Midbrain (tissue), 1 donor: Measurements from ENCODE around the gene NCR3LG1.

Experiments used
- DNase-seq: peaks from one replicate; lab custom pipeline; 2025; lab: John Stamatoyannopoulos, UW

The NCR3LG1 gene

GRCh38 chr11:17393472-17393871, 41.9 kb downstream of the NCR3LG1 start:
- no peak for DNase-seq

DNA sequence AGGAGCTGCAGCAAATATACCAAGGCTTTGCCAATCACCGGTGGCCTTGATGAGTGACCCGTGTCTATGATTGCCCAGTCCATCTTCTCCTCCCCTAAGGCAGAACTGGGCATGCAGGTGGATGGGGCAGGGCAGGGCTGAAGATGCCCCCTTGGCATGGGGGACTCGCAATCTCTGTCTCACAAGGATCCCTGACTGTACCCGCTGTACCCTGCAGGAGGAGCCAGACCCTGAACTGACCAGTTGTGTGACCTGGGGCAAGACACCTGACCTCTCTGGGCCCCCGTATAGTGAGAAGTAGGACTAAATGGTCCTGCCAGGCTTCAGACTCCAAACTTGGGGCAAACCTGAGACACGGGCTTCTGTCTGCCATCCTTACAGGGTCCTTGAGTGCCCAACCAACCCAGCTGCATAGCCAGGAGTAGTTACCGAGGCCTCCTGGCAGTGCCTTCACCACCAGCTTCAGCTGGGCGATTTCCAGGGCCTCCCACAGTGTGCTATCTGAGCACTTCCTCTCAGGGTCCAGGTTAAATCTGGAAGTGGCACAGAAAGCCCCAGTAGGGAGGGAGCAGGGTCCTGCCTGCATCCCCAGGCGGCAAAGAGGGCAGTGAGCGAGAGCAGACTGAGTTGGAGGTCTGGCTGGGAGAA, 43.3 kb downstream of the NCR3LG1 start:
- no peak for DNase-seq

DNA sequence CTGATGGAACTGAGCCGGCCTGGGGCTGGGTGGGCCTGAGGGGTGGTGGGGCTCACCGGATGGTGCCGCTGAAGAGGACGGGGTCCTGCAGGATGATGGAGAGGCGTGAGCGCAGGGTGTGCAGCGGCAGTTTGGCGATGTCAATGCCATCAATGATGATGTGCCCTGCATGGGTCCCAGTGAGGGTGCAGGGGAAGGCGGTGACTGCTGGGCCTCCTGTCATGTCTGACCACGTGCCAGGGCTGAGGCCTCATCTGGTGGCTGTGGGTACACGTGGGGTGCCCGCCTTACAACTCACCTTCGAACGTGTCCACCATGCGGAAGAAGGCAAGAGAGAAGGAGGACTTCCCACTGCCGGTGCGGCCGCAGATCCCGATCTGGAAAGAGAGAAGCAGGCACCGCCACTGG, 44.0 kb downstream of the NCR3LG1 start:
- DNase-seq: no peak

DNA sequence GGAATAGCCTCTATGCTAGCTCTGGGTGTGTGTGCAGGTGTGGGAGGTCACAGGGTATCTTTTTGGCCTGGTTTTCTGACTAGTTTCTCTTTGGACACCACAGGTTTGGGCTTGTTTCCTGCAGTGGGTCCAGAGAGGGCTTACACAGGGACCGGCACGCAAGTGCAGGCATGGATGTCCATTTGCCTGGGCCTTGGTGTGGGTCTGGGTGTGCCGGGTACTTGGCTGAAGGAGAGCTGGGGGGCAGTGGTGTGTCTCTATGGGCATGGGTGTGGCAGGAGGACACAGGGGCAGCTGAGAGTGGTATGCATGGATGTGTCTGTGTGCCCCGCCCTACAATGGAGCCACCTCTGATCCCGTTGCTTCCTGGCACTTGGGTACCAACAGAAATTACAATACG, 44.4 kb downstream of the NCR3LG1 start:
- DNase-seq: no peak

DNA sequence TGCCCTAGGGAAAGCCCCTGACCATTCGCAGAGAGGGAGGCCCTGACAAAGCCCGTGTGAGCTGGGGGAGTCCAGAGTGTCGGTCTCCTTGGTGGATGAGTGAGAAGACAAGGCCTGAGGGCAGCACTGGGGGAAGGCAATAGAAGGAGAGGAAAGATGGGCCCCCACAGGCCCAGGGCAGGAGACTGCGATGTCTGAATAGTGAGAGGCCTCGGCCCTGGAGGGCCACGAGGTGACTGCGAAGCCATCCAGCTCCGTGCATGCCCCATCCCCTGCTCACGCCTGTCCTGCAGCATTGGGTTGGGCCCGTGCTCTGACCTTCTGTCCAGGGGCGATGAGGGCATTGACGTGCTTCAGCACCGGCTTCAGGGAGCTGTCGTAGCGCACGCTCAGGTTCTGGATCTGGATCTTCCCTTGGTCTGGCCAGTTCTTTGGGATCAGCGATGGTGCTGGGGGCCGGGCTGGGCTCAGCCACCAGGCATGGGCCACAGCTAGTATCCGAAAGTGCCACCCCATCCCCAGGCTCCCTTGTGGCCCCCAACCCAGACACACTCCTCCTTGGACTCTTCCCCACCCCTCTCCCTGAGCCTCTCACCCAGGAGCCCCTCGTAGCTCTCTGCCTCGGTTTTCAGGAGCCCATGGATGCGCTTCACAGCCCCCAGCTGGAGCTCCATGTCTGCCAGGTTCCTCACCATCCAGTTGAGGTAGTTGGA, 45.2 kb downstream of the NCR3LG1 start:
- DNase-seq: no peak

- no peak for DNase-seq
These were observed 45.9 kb downstream of the NCR3LG1 start for GRCh38 chr11:17397311-17398002.

GRCh38 chr11:17399236-17399635, 47.6 kb downstream of the NCR3LG1 start:
- no peak for DNase-seq

DNA sequence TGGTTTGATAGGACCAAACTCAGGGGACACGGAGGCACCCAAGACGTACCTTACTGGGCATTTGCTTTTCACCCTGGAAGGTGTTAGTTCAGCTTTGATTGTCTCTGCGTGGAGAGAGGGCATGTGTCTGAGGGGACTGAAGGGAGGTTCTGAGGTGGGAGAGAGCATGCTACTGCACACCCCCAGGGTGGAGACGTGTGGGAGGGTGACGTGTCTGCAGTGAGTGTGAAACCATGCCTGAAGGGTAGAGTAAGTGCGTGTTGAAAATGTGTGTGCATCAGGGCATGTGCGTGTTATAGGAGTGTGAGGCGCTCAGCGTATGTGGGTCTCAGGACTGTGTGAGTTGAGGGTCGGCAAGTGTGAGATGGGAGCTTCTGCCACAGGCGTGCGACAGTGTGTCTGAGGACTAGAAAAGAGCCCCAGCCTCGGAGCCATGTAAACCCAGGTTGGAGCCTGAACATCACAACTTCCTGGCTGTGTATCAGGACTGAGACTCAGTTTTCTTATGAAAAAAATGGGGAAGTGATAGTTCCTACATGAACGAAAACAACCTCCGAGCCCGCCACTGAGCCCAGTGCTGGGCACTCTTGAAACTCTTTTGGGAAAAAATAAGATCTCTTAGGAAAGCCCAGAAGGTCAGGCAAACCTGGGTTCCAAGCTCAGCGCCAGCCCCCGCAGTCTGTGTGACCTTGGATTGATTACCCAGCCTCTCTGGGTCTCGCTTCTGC, 48.6 kb downstream of the NCR3LG1 start:
- DNase-seq: no peak

DNA sequence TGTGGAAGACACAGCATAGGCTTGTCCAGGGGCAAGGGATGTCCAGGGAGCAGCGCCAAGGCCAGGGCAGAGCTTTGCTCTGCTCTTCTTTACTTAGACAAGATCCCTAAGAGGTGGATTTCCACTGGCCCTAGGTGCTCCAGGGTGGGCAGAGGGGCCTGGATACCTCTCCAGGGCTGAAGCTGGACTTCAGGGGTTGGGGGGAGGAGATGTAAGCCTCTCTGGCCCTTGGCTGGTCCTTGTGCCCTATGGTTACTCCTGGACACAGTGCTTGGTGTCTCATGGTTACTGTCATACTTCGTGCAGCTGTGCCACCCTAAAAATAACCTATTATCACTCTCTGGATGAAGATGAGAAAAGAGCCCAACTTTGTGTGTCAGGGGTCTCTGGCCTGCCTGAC, 49.7 kb downstream of the NCR3LG1 start:
- DNase-seq: no peak

- no peak for DNase-seq
These were observed 50.2 kb downstream of the NCR3LG1 start for GRCh38 chr11:17401841-17402240.

DNA sequence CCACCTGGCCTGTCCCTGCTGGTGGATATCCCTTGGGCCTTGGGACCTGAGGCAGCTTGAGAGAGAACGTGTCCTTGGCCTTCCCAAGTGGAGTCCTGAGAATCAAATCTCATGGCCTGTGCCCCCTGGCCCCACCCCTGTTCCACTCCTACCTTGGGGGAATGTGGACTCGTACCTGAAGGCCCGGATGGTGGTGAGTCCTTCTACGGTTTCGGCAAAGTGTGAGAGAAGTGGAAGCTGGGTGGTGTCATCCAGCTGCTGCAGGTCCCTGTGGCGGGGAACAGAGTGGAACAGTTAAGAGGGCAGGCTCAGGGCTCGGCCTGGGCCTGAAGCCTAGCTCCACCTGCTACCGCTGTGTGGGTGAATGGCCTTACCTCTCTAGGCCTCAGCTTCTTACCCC, 50.9 kb downstream of the NCR3LG1 start:
- no peak for DNase-seq

DNA sequence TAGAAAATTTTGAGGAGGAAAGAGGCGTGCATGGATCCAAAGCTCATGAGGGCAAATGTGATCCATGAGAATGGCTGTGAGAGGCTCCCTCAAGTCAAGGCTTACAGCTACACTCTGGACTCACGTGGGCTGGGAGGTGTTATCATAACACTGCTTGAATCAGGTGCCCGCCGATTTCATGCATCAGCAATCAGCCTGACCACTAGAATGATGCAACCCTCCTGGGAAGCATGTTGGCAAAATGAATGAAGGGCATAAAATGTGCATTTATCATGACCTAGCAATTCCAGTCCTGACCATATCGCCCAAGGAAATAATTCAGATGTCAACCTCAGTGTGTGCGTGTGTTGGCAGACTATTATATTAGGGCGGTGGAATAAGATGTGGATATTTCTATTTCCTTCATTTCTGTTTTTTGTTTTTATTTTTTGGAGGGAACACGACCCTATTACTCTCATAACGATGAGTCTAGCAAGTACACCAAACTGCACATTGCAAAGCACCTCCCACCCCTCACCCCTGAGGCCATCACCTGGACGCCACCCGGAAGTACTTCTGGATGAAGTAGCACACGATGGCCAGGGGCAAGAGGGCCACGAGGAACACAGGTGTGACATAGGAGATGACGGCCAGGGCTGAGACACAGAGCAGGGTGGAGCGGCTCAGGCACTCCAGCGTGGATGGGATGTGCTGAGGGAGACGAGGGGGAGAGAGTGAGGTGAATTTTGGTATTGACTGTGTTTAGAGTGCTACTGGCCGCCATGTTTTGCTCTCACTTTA, 52.6 kb downstream of the NCR3LG1 start:
- DNase-seq: no peak

DNA sequence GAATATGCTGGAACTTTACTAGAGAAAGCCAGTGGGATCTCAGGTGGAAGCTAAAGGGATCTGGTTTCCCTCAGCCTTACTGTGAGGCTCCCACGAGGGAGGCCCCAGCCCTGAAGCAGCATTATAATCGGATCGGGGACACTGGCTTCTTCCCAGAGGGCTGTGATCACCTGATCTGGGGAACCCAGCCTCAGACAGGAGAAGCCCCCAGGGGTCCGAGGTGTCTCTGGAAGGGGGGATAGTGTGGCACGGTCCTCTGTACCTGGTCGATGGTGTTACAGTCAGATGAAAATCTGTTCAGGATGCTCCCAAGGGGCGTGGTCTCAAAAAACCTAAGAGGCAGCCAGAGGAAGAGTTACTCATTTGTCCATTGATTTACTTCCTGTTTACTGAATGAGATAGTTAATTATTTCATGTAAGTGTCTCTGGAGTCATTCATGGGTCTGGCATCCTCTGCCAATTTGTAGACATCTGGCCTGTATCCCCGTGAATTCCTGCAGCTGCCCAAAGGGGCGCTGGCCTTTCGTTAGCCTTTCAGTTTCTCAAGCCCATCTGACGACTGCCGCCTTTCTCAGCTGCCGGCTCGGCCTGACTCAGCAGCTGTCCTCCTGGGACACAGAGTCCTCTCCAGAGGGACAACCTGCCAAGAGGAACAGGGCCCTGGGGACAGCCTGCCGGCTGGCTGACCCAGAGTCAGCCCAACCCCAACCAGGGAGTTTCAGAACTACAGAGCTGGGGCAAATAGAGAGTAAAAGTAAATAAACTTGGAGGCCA, 53.8 kb downstream of the NCR3LG1 start:
- peak; percentile 76 for DNase-seq

- DNase-seq: no peak
These were observed 54.6 kb downstream of the NCR3LG1 start for GRCh38 chr11:17406082-17406817.

DNA sequence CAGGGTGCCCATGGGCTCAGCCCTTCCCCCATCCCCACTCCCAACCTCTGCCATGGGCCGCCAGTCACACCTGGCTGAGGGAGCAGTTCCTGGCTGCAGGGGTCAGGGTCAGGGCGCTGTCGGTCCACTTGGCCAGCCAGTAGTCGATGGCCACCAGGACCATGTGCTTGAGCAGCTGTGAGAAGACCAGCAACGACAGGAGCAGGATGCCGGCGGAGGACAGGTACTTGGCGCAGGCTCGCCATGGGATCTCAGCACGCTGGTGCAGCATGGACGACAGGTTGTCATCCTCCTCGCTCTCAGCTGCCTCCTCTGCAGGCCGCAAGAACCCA, 55.2 kb downstream of the NCR3LG1 start:
- no peak for DNase-seq

DNA sequence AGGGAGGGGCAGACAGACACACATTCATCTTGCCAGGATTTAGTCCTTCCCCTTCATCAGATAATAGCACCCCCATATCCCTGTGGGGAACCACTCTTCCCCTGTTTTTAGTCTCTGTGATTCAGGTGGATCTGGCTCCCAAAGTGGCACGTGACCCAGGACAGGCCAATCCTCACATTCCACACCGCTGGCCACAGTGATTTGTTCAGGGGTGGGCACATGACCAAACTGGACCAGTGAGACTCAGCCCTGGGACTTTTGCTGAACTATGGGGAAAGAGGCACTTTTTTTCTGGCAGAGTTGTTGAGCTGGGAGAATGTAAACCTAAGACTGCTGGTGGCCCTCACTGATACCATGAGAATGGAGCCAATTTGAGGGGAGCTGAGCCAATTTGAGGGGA, 56.0 kb downstream of the NCR3LG1 start:
- no peak for DNase-seq

DNA sequence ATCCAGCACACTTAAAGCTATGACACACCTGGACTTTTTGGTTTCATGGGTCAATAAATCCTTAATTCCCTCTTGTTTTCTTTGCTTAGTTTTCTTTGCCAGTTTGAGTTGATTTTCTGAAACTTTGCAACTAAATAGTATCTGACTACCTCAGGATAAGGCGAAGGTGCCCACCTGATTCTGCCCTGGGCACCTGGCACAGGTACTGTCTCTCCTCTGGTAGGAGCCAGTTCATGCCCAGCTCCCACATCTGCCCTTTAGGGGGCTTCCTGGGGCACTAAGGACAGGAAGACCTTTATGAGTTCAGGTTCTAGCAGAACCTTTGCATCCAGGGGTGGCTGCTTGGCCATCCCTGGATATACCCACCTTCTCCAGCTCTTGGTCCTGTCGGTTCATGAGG, 56.4 kb downstream of the NCR3LG1 start:
- DNase-seq: no peak

GRCh38 chr11:17408641-17409040, 57.0 kb downstream of the NCR3LG1 start:
- DNase-seq: no peak

DNA sequence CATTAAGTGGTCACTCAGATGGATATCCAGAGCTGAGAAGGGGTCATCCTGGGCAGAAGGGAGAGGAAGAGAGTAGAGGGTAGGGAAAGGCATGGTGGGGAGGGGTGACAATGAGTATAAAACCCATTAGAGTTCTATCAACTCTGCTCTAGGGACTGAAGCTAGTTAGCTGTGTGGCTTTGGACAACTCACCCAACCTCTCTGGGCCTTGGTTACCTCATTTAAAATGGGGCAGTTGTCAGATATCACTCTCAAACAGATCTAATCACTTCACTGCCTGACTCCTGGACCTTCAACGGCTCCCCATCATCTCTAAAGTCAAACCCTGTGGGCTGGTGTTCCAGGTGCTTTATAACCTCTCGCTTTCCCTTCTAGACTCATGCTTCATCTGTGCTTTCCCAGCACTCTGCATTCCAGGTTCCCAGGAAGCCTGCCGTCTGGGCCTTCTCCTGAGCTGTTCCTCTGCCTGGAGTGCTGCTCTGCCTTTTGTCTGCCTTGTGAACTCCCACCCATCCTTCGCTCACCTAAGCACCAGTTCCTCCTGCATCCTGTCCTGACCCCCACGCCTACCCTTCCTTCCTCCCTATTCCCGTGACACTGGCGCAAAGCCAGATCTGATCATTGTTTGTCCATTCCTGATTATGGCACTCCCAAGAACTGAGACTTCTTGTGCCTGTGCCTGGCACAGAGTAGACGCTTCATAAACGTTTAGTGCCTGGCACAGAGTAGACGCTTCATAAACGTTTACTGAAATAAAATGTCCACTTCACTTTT, 59.2 kb downstream of the NCR3LG1 start:
- DNase-seq: no peak

DNA sequence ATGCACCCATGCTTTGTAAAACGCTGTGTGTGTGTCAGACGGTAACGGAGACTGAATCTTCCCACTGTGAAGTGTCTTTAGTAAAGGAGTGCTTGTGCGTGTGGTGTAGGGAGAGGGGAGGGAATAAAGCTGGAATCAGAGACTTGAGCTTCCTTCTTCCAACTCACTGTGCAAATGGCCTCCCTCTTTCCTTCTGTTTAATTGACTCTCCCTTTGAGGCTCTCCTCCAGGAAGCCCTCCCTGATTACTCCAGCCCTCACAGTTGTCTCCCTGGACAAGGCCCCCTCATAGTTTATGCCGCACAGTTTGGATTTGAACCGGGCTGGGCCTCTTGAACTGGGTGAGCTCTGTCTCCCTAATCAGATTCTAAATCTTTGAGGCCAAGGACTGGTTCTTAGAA, 59.8 kb downstream of the NCR3LG1 start:
- DNase-seq: no peak
